Neuronal stem cell (in vitro differentiated cells): ENCODE data around the gene PRKACA.

Experiments
- DNase-seq: peaks from one replicate; pipeline ENCODE4 v3.0.0-alpha.2; 2013; ENCODE audit warnings: low spot score
- H2AFZ ChIP-seq: one replicate; pipeline ENCODE4 v1.6.1; 2013; ENCODE audit warnings: mild to moderate bottlenecking, low read length, inconsistent platforms
- H2AK5ac ChIP-seq: 2 replicates; pipeline ENCODE4 v1.6.1; 2013; ENCODE audit warnings: low read depth, mild to moderate bottlenecking, inconsistent platforms, low read length, moderate library complexity, mixed read lengths
- H2BK120ac ChIP-seq: 2 replicates; pipeline ENCODE4 v1.6.1; 2013; ENCODE audit warnings: low read depth, mild to moderate bottlenecking, inconsistent platforms, low read length, moderate library complexity, mixed read lengths
- H2BK12ac ChIP-seq: one replicate; pipeline ENCODE4 v1.6.1; 2013; ENCODE audit warnings: low read length, inconsistent platforms
- H2BK15ac ChIP-seq: 2 replicates; pipeline ENCODE4 v1.6.1; 2013; ENCODE audit warnings: mild to moderate bottlenecking, low read length, inconsistent platforms, mixed read lengths
- H2BK5ac ChIP-seq: one replicate; pipeline ENCODE4 v1.6.1; 2013; ENCODE audit warnings: inconsistent platforms, mild to moderate bottlenecking, low read length, moderate library complexity
- H3K14ac ChIP-seq: one replicate; pipeline ENCODE4 v1.6.1; 2013; ENCODE audit warnings: low read length, inconsistent platforms
- H3K18ac ChIP-seq: 2 replicates; pipeline ENCODE4 v1.6.1; 2013; ENCODE audit warnings: low read length, inconsistent platforms
- H3K23ac ChIP-seq: 2 replicates; pipeline ENCODE4 v1.6.1; 2013; ENCODE audit warnings: low read depth, mild to moderate bottlenecking, mixed read lengths, low read length, inconsistent platforms; ENCODE audit not compliant: poor library complexity
- H3K27ac ChIP-seq: replicated peaks from 3 replicates; pipeline ENCODE4 v1.5.1; 2013; ENCODE audit warnings: low read length, inconsistent platforms
- H3K27me3 ChIP-seq, 3 experiments: 2 replicates each; pipeline ENCODE4 v1.6.1; 2013; ENCODE audit warnings: low read length in 3 of 3, mild to moderate bottlenecking in 2 of 3, inconsistent platforms in 1 of 3, low read depth in 1 of 3, mixed read lengths in 1 of 3, moderate library complexity in 1 of 3; ENCODE audit not compliant: control insufficient read depth in 3 of 3, insufficient read depth in 3 of 3
- H3K36me3 ChIP-seq, 2 donors: replicated peaks in 1 of 2; 2 replicates each; pipeline ENCODE4 v1.6.1; 2013; ENCODE audit warnings: low read length in 2 of 2; ENCODE audit not compliant: control insufficient read depth in 2 of 2, insufficient read depth in 2 of 2
- H3K4ac ChIP-seq: 2 replicates; pipeline ENCODE4 v1.6.1; 2013; ENCODE audit warnings: inconsistent platforms, mild to moderate bottlenecking, low read length, moderate library complexity
- H3K4me1 ChIP-seq, 2 donors: 1 replicate in 1 of 2; 2 replicates in 1 of 2; pipeline ENCODE4 v1.6.1; 2013; ENCODE audit warnings: low read length in 2 of 2, low read depth in 1 of 2; ENCODE audit not compliant: control insufficient read depth in 2 of 2, insufficient read depth in 1 of 2
- H3K4me2 ChIP-seq: one replicate; pipeline ENCODE4 v1.6.1; 2013; ENCODE audit warnings: mild to moderate bottlenecking, low read length, inconsistent platforms; ENCODE audit not compliant: insufficient read depth, poor library complexity, severe bottlenecking
- H3K4me3 ChIP-seq, 2 donors: 2 replicates each; pipeline ENCODE4 v1.5.1; 2013; ENCODE audit warnings: low read length in 2 of 2, mild to moderate bottlenecking in 2 of 2, inconsistent platforms in 1 of 2, moderate library complexity in 1 of 2
- H3K79me1 ChIP-seq: one replicate; pipeline ENCODE4 v1.6.1; 2013; ENCODE audit warnings: low read depth, mild to moderate bottlenecking, inconsistent platforms, low read length, moderate library complexity
- H3K9ac ChIP-seq: one replicate; pipeline ENCODE4 v1.6.1; 2013; ENCODE audit warnings: mild to moderate bottlenecking, low read depth, low read length, inconsistent platforms; ENCODE audit not compliant: poor library complexity
- H3K9me3 ChIP-seq, 2 donors: replicated peaks in 1 of 2; 2 replicates each; pipeline versions ENCODE3 to v1.6.1; 2013; ENCODE audit warnings: low read length in 2 of 2, mild to moderate bottlenecking in 2 of 2, inconsistent platforms in 1 of 2, low read depth in 1 of 2, mixed read lengths in 1 of 2, moderate library complexity in 1 of 2; ENCODE audit not compliant: control insufficient read depth in 2 of 2, insufficient read depth in 1 of 2
- H4K8ac ChIP-seq: one replicate; pipeline ENCODE4 v1.6.1; 2013; ENCODE audit warnings: low read depth, mild to moderate bottlenecking, inconsistent platforms, low read length, moderate library complexity
- H4K91ac ChIP-seq: one replicate; pipeline ENCODE4 v1.6.1; 2013; ENCODE audit warnings: low read length, low read depth, mild to moderate bottlenecking, inconsistent platforms; ENCODE audit not compliant: poor library complexity
- WGBS, 2 donors: extraction: QIAGEN DNeasy Blood & Tissue Kit; methylation state at CpG; one replicate each; pipeline ENCODE4 v1.1.7; 2013; ENCODE audit warnings: missing lambda C conversion rate in 2 of 2, mixed read lengths in 1 of 2; ENCODE audit not compliant: insufficient read length in 2 of 2, insufficient replicate concordance in 1 of 2; ENCODE audit errors: extremely low coverage in 2 of 2; 5-methylcytosine and 5-hydroxymethylcytosine counted together

The PRKACA gene

GRCh38 chr19:14119146-14119545 lies 1.6 kb upstream of the PRKACA start:
- Histone ChIP-seq H3K79me1 (no peaks in the 10 kb centered on the region), H3K4me2 (no peak overlapping the region), H3K27ac (peak overlapping the region; percentile 95), H3K9ac (peak overlapping the region; percentile 92), H3K4me3 (peak overlapping the region in 1 of 2 donors; percentile 82), H3K4ac (no peak overlapping the region), H2AK5ac (no peak overlapping the region), H3K14ac (no peak overlapping the region), H2BK15ac (no peak overlapping the region), H3K9me3 (no peaks in the 10 kb centered on the region), H4K8ac (no peak overlapping the region), H2BK12ac (no peak overlapping the region), H4K91ac (no peak overlapping the region), H3K4me1 (peaks cover 12 to 25% of the 10 kb centered on the region in 2 donors), H3K36me3 (peaks cover 12 to 41% of the 10 kb centered on the region in 2 donors), H3K18ac (no peak overlapping the region), H2BK120ac (no peak overlapping the region), H3K23ac (no peak overlapping the region), H3K27me3 (no peaks in the 10 kb centered on the region), H2AFZ (no peak overlapping the region), H2BK5ac (no peak overlapping the region)
- WGBS, 2 donors, result no CpG with 5 or more reads among the region's 3 CpGs
- no peak for DNase-seq

GRCh38 chr19:14118165-14119051 lies 846 bp upstream of the PRKACA start:
- Histone ChIP-seq H3K4ac (peak overlapping the region; percentile 81), H3K4me1 (peaks cover 12 to 28% of the 10 kb centered on the region in 2 donors), H3K36me3 (peaks cover 10 to 37% of the 10 kb centered on the region in 2 donors), H2BK15ac (no peak overlapping the region), H3K18ac (peak overlapping the region; percentile 95), H2BK120ac (peak overlapping the region; percentile 39), H3K4me3 (peak overlapping the region; percentile 82), H2AK5ac (peak overlapping the region; percentile 99), H3K14ac (peak overlapping the region; percentile 90), H3K4me2 (peak overlapping the region; percentile 92), H2BK5ac (peak overlapping the region; percentile 94), H4K8ac (peak overlapping the region; percentile 89), H3K27me3 (no peaks in the 10 kb centered on the region), H3K27ac (peak overlapping the region; percentile 95), H3K9ac (peak overlapping the region; percentile 92), H3K79me1 (no peaks in the 10 kb centered on the region), H2AFZ (peak overlapping the region; percentile 92), H3K9me3 (no peaks in the 10 kb centered on the region), H4K91ac (peak overlapping the region; percentile 56), H3K23ac (peak overlapping the region; percentile 83), H2BK12ac (peak overlapping the region; percentile 30)
- peak; percentile 81 for DNase-seq
- no CpG with 5 or more reads among the region's 61 CpGs for WGBS, 2 donors

- H3K9me3 ChIP-seq, result no peaks in the 10 kb centered on the region
- no peak overlapping the region for H2BK15ac ChIP-seq
- H3K27ac ChIP-seq, result no peak overlapping the region
- peaks cover 7 to 27% of the 10 kb centered on the region in 2 donors for H3K36me3 ChIP-seq
- H3K23ac ChIP-seq, result peak overlapping the region; percentile 81
- H2BK5ac ChIP-seq, result peak overlapping the region; percentile 71
- peak overlapping the region; percentile 82 to 91 for H3K4me3 ChIP-seq
- no peaks in the 10 kb centered on the region for H3K79me1 ChIP-seq
- H4K91ac ChIP-seq, result no peak overlapping the region
- no peak overlapping the region for H4K8ac ChIP-seq
- WGBS, 2 donors, result no CpG with 5 or more reads among the region's 33 CpGs
- peak overlapping the region; percentile 77 for H3K18ac ChIP-seq
- no peak overlapping the region for H2BK120ac ChIP-seq
- H3K4me2 ChIP-seq, result peak overlapping the region; percentile 92
- peak overlapping the region; percentile 57 for H2AFZ ChIP-seq
- H3K9ac ChIP-seq, result peak overlapping the region; percentile 93
- no peak for DNase-seq
- no peak overlapping the region for H3K14ac ChIP-seq
- H3K27me3 ChIP-seq, result no peaks in the 10 kb centered on the region
- peaks cover 12 to 40% of the 10 kb centered on the region in 2 donors for H3K4me1 ChIP-seq
- no peak overlapping the region for H2BK12ac ChIP-seq
- H2AK5ac ChIP-seq, result no peak overlapping the region
- no peak overlapping the region for H3K4ac ChIP-seq
Measured at GRCh38 chr19:14116918-14117578, 514 bp downstream of the PRKACA start.

- Histone ChIP-seq H3K27me3 (no peaks in the 10 kb centered on the region), H3K4me1 (peaks cover 12 to 40% of the 10 kb centered on the region in 2 donors), H3K36me3 (peaks cover 7 to 25% of the 10 kb centered on the region in 2 donors), H3K79me1 (peaks cover 2% of the 10 kb centered on the region), H3K9ac (peak overlapping the region; percentile 78), H2AFZ (no peak overlapping the region), H3K4me2 (peak overlapping the region; percentile 92), H4K8ac (no peak overlapping the region), H2BK12ac (no peak overlapping the region), H3K27ac (no peak overlapping the region), H3K23ac (no peak overlapping the region), H4K91ac (no peak overlapping the region), H3K18ac (no peak overlapping the region), H3K14ac (no peak overlapping the region), H2AK5ac (no peak overlapping the region), H2BK15ac (no peak overlapping the region), H2BK5ac (no peak overlapping the region), H2BK120ac (no peak overlapping the region), H3K4ac (no peak overlapping the region), H3K4me3 (peak overlapping the region; percentile 82 to 91), H3K9me3 (no peaks in the 10 kb centered on the region)
- no peak for DNase-seq
- no CpG with 5 or more reads among the region's 6 CpGs for WGBS, 2 donors
Measured at GRCh38 chr19:14116525-14116917, 1.0 kb downstream of the PRKACA start.
